Smooth muscle cell (in vitro differentiated cells): ENCODE measurements around the gene STEAP3. TPM values are rescaled to one million over a fixed set of nuclear protein-coding genes. Genes with fewer than 3 reads are reported as not detected.

ENCODE experiments used
- DNase-seq: peaks from one replicate; lab custom pipeline; 2025; ENCODE audit not compliant: unreplicated experiment; lab: John Stamatoyannopoulos, UW
- H2AFZ ChIP-seq: fragments of 200-600 bp; sonication (generic); 2 replicates; pipeline ENCODE4 v1.6.0; 2016; ENCODE audit warnings: antibody characterized with exemption, low read depth, mild to moderate bottlenecking
- H3F3A ChIP-seq: fragments of 200-600 bp; sonication (generic); 2 replicates; pipeline ENCODE4 v1.6.0; 2017; ENCODE audit warnings: antibody characterized with exemption, low read depth
- H3K27ac ChIP-seq: fragments of 200-600 bp; sonication (generic); 2 replicates; pipeline ENCODE4 v1.5.1; 2016; ENCODE audit warnings: low read depth, mild to moderate bottlenecking
- H3K27me3 ChIP-seq: fragments of 200-600 bp; sonication (generic); 2 replicates; pipeline ENCODE4 v1.6.1; 2016; ENCODE audit warnings: low read depth, mild to moderate bottlenecking
- H3K36me3 ChIP-seq: fragments of 200-600 bp; sonication (generic); 2 replicates; pipeline ENCODE4 v1.5.1; 2016; ENCODE audit warnings: low read depth
- H3K4me1 ChIP-seq: fragments of 200-600 bp; sonication (generic); 2 replicates; pipeline ENCODE4 v1.5.1; 2016; ENCODE audit warnings: low read depth
- H3K4me2 ChIP-seq: fragments of 200-600 bp; sonication (generic); 2 replicates; pipeline ENCODE4 v1.6.0; 2016; ENCODE audit warnings: mild to moderate bottlenecking
- H3K4me3 ChIP-seq: fragments of 200-600 bp; sonication (generic); 2 replicates; pipeline ENCODE4 v1.5.1; 2016; ENCODE audit warnings: mild to moderate bottlenecking
- H3K79me2 ChIP-seq: fragments of 200-600 bp; sonication (generic); 2 replicates; pipeline ENCODE4 v1.6.0; 2016; ENCODE audit warnings: low read depth, mild to moderate bottlenecking
- H3K9ac ChIP-seq: fragments of 200-600 bp; sonication (generic); 2 replicates; pipeline ENCODE4 v1.6.0; 2016; ENCODE audit warnings: low read depth
- H3K9me3 ChIP-seq: fragments of 200-600 bp; sonication (generic); replicated peaks from 2 replicates; pipeline ENCODE4 v1.5.1; 2016; ENCODE audit warnings: low read depth
- H4K20me1 ChIP-seq: fragments of 200-600 bp; sonication (generic); 2 replicates; pipeline ENCODE4 v1.6.0; 2016; ENCODE audit warnings: low read depth
- CTCF ChIP-seq: fragments of 200-600 bp; sonication (generic); IDR thresholded peaks from 2 replicates; pipeline ENCODE4 v1.5.1; 2017; ENCODE audit warnings: borderline replicate concordance, mild to moderate bottlenecking, antibody characterized with exemption; ENCODE audit not compliant: insufficient read depth, poor library complexity, severe bottlenecking
- WGBS: methylation state at CpG from one replicate; pipeline ENCODE4 v1.1.7; 2016; ENCODE audit warnings: low lambda C conversion rate; 5-methylcytosine and 5-hydroxymethylcytosine counted together
- polyA plus RNA-seq: library from polyadenylated mRNA; unstranded; fragments of >200 nt; fragmentation: Nextera tagmentation; extraction: Ambion mirVana; gene quantifications from 2 replicates; pipeline ENCODE4 v1.2.1, GENCODE V29; 2016
- total RNA-seq: library from RNA; depleted of rRNA; stranded (reverse); fragments of >200 nt; gene quantifications from 2 replicates; pipeline ENCODE4 v1.2.3, GENCODE V29; 2014

STEAP3 gene
- total and polyA plus RNA-seq, 2 experiments from 2014 or later, result 0.87 to 2.9 TPM

DNA sequence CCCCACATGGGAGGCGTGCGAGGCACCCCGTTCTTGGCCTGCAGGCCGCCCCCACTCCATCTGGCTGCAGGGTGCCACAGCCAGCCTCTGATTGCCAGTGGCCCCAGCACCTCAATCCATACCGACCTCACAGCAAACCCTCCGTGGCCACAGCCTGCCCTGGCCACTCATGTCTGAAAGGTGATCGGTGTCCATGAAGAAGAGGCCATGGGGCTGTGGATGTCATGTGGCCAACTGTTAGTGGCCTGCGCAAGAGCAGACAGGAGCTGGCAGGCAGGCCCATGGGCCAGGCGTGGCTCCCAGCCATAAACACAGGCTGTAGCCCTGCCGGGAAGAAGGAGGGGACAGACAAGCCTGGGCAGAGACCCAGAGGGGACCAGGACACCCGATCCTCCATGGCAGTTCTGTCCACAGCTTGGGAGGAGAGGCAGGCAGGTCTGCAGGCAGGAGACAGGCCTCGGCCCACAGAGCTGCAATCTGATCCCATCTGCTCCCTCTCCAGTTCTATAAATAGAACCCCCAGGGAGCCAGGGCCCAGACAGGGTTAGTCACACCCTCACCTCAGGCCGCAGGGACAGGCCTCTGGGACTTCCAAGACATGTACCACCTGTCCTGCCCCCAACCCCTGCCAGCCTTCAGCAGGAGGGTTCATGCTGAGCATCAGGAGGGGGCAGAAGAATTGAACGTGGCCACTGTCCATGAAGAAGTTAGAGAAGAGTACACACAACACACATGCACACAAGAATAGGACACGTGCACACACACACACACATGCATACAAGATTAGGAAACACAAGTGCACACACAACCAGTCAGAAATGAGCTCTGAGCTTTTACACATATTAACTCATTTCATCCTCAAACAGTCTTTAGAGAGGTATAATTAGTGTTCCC is 16.9 kb downstream of the STEAP3 start:
- Histone ChIP-seq H3K4me3 (no peak overlapping the region), H3K27ac (peak overlapping the region; percentile 40), H3K4me1 (peaks cover 8% of the 10 kb centered on the region), H3K79me2 (no peaks in the 10 kb centered on the region), H3K4me2 (peak overlapping the region; percentile 55), H3K27me3 (no peaks in the 10 kb centered on the region), H2AFZ (peak overlapping the region; percentile 13), H3F3A (no peaks in the 10 kb centered on the region), H3K9ac (no peak overlapping the region), H4K20me1 (no peaks in the 10 kb centered on the region), H3K36me3 (no peaks in the 10 kb centered on the region), H3K9me3 (no peaks in the 10 kb centered on the region)
- WGBS, result 61% methylated on average over 15 of the region's 15 CpGs
- DNase-seq, result peak; percentile 8
- no peak for TF ChIP-seq CTCF

GRCh38 chr2:119241205-119241532 is 17.5 kb downstream of the STEAP3 start:
- H4K20me1 ChIP-seq, result no peaks in the 10 kb centered on the region
- no peak overlapping the region for H2AFZ ChIP-seq
- H3K4me1 ChIP-seq, result peaks cover 8% of the 10 kb centered on the region
- H3K27me3 ChIP-seq, result no peaks in the 10 kb centered on the region
- H3K36me3 ChIP-seq, result no peaks in the 10 kb centered on the region
- no peak for DNase-seq
- no peak for TF ChIP-seq CTCF
- no peaks in the 10 kb centered on the region for H3F3A ChIP-seq
- 79% methylated on average over 5 of the region's 5 CpGs for WGBS
- no peak overlapping the region for H3K4me3 ChIP-seq
- no peak overlapping the region for H3K27ac ChIP-seq
- no peak overlapping the region for H3K4me2 ChIP-seq
- H3K79me2 ChIP-seq, result no peaks in the 10 kb centered on the region
- no peak overlapping the region for H3K9ac ChIP-seq
- no peaks in the 10 kb centered on the region for H3K9me3 ChIP-seq

DNA sequence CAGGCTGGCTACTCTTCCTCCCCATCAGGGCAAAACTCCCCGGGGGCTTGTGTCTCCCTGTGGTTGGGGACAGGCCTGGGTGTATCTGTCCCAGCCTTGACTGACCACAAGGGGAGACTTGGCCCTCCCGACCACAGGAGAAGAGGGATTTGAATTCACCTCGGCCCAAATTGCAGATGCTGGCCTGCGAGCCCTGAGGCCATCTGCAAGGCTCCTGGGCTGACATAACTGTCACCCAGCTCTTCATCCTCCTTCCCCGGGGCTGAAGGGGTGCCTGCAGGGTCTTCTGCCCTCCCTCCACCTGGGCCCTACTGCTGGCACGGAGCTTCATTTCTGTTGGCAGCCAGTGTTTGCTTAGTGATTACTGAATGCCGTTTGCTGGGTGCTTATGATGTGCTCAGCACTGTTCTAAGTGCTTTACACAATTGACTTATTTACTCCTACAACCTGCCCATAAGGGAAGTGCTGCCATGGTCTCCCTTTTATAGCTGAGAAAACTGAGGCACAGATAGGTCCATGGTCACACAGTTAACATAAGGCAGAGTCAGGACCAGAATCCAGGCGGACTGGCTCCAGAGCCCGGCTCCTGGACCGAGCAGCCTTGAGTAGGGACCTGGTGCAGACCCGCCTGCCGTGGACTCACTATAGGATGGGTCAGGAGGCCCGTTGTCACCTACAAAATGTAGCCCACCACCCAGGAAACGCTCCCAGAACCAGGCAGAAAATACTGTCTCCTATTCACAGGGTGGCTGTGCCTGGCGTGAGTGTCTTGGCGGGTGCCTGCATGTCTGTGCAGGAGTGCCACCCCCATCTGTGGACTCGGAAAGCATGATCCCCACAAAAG is 18.9 kb downstream of the STEAP3 start:
- Histone ChIP-seq H3F3A (no peaks in the 10 kb centered on the region), H3K27me3 (no peaks in the 10 kb centered on the region), H3K9me3 (no peaks in the 10 kb centered on the region), H2AFZ (no peak overlapping the region), H3K27ac (no peak overlapping the region), H3K4me2 (no peak overlapping the region), H4K20me1 (no peaks in the 10 kb centered on the region), H3K4me3 (no peak overlapping the region), H3K9ac (no peak overlapping the region), H3K4me1 (peaks cover 8% of the 10 kb centered on the region), H3K79me2 (no peaks in the 10 kb centered on the region), H3K36me3 (no peaks in the 10 kb centered on the region)
- WGBS, result 91% methylated on average over 17 of the region's 17 CpGs
- DNase-seq, result no peak
- no peak for TF ChIP-seq CTCF
